NCI-H2196 (cell line): ENCODE results near the gene CLEC4M.

Experiments used
- DNase-seq: peaks from one replicate; lab custom pipeline; 2025; ENCODE audit not compliant: unreplicated experiment; lab: John Stamatoyannopoulos, UW

CLEC4M gene

GRCh38 chr19:7762719-7763293 lies at the start of gene CLEC4M:
Gene CLEC4M (plus strand): TSS chr19:7763243. CDS start chr19:7763267, 24 bp downstream.
- DNase-seq = no peak

- DNase-seq = no peak
Measured at GRCh38 chr19:7715671-7716070, 47.4 kb upstream of the CLEC4M start.

GRCh38 chr19:7716762-7717161 lies 46.3 kb upstream of the CLEC4M start:
- DNase-seq = no peak

GRCh38 chr19:7718668-7719067 lies 44.4 kb upstream of the CLEC4M start:
- no peak for DNase-seq

- DNase-seq = no peak
Measured at GRCh38 chr19:7720351-7720750, 42.7 kb upstream of the CLEC4M start.

- DNase-seq = peak; percentile 26
Measured at GRCh38 chr19:7722231-7722651, 40.8 kb upstream of the CLEC4M start.

GRCh38 chr19:7725791-7726190 lies 37.3 kb upstream of the CLEC4M start:
- no peak for DNase-seq

- DNase-seq = no peak
Measured at GRCh38 chr19:7729211-7729610, 33.8 kb upstream of the CLEC4M start.

GRCh38 chr19:7729831-7730285 lies 33.2 kb upstream of the CLEC4M start:
- DNase-seq = peak; percentile 6

GRCh38 chr19:7730286-7731217 lies 32.5 kb upstream of the CLEC4M start:
- DNase-seq = no peak

GRCh38 chr19:7731218-7731595 lies 31.8 kb upstream of the CLEC4M start:
- no peak for DNase-seq

- no peak for DNase-seq
Measured at GRCh38 chr19:7731615-7732014, 31.4 kb upstream of the CLEC4M start.

GRCh38 chr19:7732045-7732444 lies 31.0 kb upstream of the CLEC4M start, which contains the start of gene CLEC4G:
Gene CLEC4G (minus strand): TSS chr19:7732110. CDS start chr19:7732102, 8 bp downstream.
- DNase-seq = no peak

GRCh38 chr19:7733376-7733775 lies 29.7 kb upstream of the CLEC4M start:
- no peak for DNase-seq

- no peak for DNase-seq
Measured at GRCh38 chr19:7734220-7735203, 28.5 kb upstream of the CLEC4M start.

- DNase-seq = no peak
Measured at GRCh38 chr19:7736148-7736547, 26.9 kb upstream of the CLEC4M start.

GRCh38 chr19:7737215-7737614 lies 25.8 kb upstream of the CLEC4M start:
- no peak for DNase-seq

- DNase-seq = no peak
Measured at GRCh38 chr19:7738023-7738422, 25.0 kb upstream of the CLEC4M start.

GRCh38 chr19:7739211-7739755 lies 23.8 kb upstream of the CLEC4M start:
- no peak for DNase-seq

GRCh38 chr19:7739801-7740681 lies 23.0 kb upstream of the CLEC4M start:
- DNase-seq = no peak
